Nucleus accumbens (tissue), 56 donors: Measurements from ENCODE around the gene SORCS3.
A peak's percentile ranks its signal among the peaks of the same experiment; 100 is the strongest.

ENCODE experiments used
- DNase-seq, 56 donors: peaks; one replicate each; lab custom pipeline; 2025; lab: John Stamatoyannopoulos, UW

Gene SORCS3

GRCh38 chr10:104642658-104643302, 1.7 kb downstream of the SORCS3 start:
- DNase-seq = peak in 47 of 56 donors; percentile 27 to 89 (median 68)

- no peak for DNase-seq
Observed at GRCh38 chr10:104643303-104643663, 2.2 kb downstream of the SORCS3 start.

- no peak for DNase-seq
Observed at GRCh38 chr10:104646146-104646545, 5.1 kb downstream of the SORCS3 start.

DNA sequence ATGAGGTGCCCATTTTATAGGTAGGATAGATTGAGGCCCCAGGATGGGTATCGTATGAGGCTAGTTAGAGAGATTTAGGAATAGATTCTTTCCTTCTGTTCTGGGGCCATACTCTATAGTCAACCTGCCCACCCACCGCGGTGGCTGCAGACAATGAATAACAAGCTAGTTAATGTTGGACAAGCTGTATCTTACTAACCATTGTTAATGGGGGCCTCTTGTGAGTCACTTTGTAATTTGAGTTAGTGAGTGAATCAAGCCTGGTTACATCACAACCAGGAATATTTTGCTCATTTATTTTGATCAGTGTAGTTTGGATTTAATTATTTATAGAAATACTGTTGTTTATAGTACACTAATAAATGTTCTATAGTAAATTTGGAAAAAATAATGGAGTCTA, 7.3 kb downstream of the SORCS3 start:
- no peak for DNase-seq

GRCh38 chr10:104650072-104650471, 9.0 kb downstream of the SORCS3 start:
- peak in 1 of 56 donors; percentile 13 for DNase-seq

DNA sequence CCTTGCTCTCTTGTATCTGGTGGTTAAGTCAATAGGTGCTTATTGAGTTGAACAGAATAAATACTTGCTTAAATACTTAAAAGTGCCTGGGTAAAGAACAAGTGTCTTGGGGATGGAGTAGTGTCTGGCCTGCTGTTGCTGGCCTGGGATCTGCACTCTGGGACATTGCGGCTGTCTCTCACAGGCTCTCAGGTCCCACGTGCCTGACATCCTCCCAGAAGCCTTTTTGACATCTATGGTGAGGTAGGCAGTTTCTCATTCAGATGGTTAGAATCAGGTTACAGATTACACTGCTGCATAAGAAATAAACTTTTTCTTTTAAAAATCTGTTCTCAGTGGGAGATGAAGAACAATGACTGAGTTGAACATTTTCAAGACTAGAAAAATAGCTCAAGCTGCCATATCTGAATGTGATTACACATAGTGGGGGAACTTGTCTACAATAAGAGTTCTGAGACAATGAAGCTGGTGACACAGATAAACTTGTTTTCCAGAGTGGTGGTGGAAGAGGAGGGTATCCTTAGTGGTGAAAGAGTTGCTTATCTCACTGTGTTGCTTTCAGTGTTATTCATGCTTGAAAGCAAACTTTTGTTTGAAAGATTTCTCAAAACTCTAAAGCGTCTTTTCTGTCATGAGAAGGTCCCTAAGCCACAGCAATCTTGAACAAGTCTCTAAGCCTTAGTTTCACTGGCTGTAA, 9.7 kb downstream of the SORCS3 start:
- no peak for DNase-seq

DNA sequence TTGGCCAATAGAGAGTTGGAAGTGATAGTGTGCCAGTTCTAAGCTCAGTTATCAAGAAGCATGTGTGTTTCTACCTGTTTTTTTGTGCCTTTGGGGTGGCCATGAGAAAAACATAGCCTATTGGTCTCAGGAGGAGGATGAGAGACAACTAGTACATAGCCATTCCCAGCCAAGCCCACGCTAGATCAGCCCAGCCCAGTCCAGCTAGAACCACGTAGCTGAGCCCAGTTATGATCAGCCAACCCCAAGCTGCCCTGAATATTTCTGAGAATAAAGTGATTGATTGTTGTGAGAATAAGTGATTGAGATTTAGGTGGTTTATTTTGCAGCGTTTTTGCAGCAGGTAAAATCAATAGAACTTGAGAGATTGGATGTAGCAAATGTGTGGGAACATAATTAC, 15.9 kb downstream of the SORCS3 start:
- DNase-seq = no peak

GRCh38 chr10:104657457-104657856, 16.4 kb downstream of the SORCS3 start:
- DNase-seq = peak in 1 of 56 donors; percentile 14

- no peak for DNase-seq
Observed at GRCh38 chr10:104658067-104658466, 17.0 kb downstream of the SORCS3 start.

- no peak for DNase-seq
Observed at GRCh38 chr10:104659809-104660208, 18.7 kb downstream of the SORCS3 start.

DNA sequence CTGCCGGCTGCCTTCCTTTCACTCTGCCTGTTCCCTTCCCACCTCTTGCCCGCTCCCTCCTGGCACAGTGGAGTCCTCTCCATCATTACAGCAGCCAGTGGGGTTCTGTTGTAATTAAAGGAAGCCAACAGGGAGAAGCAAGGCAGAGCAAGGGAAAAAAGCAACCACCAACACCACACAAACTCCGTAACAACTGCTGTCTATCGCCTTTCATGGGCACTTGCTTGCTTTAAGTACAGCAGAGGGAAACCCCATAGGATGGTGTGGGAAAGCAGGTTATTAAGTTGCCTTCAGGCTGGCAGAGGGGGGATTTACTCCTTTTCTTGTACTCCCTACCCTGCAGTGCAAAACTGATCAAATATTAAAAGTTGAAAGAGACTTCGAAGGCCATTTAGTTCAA, 22.0 kb downstream of the SORCS3 start:
- no peak for DNase-seq

GRCh38 chr10:104663563-104663962, 22.5 kb downstream of the SORCS3 start:
- DNase-seq = peak in 1 of 56 donors; percentile 8

- DNase-seq = no peak
Observed at GRCh38 chr10:104664205-104664604, 23.1 kb downstream of the SORCS3 start.

- no peak for DNase-seq
Observed at GRCh38 chr10:104665174-104665573, 24.1 kb downstream of the SORCS3 start.

DNA sequence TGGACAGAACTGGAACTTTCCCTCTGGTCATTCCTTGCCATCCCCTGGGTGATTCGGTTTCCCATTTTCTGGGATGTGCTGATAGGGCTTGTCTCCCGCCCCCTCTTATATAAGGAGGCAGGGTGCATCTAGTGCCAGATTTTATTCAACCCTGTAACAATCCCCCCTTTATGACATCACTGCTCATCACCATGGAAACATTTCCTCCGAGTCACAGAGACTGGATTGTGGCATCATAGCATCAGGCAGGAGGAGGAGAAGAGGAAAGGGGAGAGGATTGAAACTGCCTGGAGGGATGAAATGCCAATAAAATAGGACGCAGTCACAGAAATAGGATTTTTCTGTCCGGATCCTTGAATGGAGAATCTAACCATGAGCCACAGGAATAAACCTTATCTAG, 25.0 kb downstream of the SORCS3 start:
- peak in 6 of 56 donors; percentile 18 to 63 (median 26) for DNase-seq

DNA sequence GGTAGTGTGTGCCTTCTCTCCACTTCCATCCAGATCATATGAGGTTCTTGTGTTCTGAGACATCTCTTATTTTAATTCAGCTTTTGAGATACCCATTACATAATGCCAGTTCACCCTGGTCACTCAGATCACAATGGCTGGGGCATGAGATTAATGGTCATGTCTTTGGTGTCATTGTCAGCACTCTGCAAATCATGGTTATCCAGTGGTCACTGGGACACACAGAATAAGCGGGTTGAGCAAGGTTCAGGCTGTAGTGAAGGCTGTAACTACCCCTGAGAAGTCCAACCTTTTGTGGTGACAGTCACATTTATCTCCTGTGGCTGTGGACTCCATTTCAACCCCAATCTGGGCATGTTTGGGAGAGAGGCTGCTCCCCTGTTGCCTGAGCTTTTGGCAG, 35.8 kb downstream of the SORCS3 start:
- DNase-seq = no peak

DNA sequence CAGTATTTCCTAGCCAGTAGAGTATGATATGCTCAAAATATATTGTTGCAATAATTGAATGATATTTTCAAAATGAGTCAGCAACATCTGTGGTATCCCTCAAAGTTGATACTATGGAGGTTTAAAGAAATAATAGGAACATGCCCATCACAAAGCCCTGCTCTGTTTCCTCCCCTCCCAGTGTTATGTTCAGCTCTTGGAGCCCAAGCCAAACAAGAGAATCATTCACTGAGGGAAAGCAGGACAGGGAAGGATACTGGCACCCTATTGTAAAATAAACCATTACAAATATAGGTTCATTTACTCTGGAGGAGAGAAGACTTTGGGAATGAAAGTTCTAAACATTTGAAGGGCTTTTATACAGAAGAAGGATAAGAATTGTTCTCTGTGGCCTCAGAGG, 37.6 kb downstream of the SORCS3 start:
- DNase-seq = no peak

DNA sequence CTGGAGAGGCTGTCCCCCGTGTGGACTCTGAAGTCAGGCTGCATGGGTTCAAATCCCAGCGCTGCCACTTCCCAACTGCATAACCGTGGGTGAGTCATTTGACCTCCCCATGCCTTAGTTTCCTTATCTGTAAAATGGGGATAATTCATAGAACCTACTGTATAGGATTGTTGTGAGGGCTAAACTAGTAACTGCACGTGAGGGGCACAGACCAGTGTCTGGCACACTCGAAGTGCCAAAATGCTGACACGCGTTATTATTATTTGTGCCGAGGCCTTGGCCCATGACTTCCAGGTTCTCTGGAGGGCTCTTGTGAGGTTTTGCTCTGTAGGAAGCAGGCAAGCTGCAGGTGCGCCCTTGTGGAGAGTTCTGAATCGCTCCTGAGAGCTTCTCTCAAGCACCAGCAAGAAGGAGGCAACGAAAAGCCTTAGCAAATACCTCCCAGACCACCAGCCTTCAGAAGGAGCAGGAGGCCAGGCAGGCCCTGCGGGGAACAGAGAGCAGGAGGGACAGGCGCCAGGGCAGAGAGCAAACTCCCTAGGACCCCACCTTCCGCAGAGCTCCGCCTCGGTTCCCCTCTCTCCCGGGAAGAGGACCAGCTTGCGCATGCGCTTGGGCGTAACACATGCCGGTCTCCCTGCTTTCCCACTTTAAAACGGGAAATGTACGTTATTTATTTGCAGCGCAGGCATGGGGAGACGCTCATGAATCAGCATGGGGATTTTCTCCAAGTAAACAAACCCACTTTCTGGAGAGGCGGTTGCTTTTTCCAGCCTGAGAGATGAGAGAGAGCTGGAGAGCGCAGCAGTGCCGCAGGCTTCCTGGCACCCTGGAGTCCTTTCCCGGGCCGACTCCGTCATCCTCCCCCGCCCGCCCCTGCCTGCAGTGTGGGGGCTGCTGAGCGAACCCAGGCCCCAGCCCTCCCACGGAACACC, 39.6 kb downstream of the SORCS3 start:
- DNase-seq = peak in 51 of 56 donors; percentile 21 to 86 (median 61)

DNA sequence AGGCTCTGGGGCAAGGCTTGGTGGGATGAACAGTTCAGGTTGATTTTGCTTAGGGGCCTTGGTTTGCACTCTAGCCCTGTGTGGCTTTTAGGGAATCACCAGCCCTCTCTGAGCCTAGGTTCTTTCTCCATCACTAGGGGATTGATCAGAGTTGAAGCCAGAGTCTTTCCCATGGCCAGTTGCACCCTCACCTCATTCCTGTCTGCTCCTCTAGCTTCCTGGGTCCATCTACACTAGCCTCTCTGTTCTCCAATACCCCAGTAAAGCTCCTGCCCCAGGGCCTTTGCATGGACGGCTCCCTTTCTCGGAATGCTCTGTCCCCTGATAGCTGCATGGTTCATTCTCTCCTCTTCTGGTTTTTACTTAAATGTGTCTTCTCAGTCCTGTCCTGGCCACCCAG, 40.4 kb downstream of the SORCS3 start:
- DNase-seq = no peak

DNA sequence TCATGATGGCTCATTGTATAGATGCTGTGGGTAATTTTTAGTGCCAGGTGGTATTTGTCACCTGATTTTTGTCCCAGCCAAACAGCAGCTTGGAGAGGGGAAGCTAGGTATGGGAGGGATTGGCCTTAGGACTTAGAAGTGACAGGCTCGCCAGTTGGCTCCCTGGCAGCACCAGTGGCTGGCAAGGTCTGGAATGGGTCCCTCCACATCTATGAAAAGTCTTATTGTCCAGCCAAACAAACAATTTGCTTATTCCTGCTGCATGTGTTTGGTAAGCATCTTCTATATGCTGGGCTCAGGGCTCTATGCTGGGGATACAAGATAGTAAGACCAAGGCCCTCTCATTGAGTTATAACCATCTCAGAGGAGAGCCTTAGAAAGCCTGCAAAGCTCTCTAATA, 42.5 kb downstream of the SORCS3 start:
- peak in 22 of 56 donors; percentile 12 to 55 (median 26) for DNase-seq

DNA sequence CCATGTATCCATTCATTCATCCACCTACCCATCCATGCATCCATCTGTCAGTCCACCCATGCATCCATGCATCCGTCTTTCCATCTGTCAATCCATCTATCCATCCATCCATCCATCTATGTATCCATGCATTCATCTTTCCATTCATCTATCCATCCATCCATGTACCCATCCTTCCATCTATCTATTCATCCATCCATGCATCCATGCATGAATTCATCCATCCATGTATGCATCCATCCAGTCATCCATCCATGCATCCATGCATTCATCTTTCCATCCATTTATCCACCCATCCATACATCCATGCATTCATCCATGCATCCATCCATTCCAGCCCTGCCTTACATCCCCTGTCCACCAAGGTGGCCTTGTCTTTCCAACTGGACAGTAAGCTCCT, 45.7 kb downstream of the SORCS3 start:
- no peak for DNase-seq
